GM12864 (cell line): Measurements from ENCODE around the gene TPSD1.

Experiments
- DNase-seq: peaks from one replicate; pipeline ENCODE4 v3.0.0-alpha.2; 2011; ENCODE audit warnings: low read depth
- H3K4me3 ChIP-seq: 2 replicates; pipeline ENCODE4 v1.5.1; 2011; ENCODE audit warnings: mild to moderate bottlenecking, low read depth, low read length, control low read depth
- CTCF ChIP-seq: IDR thresholded peaks from 2 replicates; pipeline ENCODE4 v1.5.1; 2011; ENCODE audit warnings: low read depth, mild to moderate bottlenecking, moderate library complexity, low read length, control low read depth, inconsistent platforms; ENCODE audit errors: missing control alignments

TPSD1 gene

GRCh38 chr16:1300664-1301476, 45.0 kb downstream of the TPSD1 start:
- no peak overlapping the region; the same call in 1 of the 2 replicates for H3K4me3 ChIP-seq
- DNase-seq, result no peak
- TF ChIP-seq CTCF, result peak; percentile 96

- no peak for DNase-seq
- TF ChIP-seq CTCF, result no peak
- H3K4me3 ChIP-seq, result no peak overlapping the region
These were observed 45.7 kb downstream of the TPSD1 start for GRCh38 chr16:1301562-1301961.

- no peak overlapping the region for H3K4me3 ChIP-seq
- TF ChIP-seq CTCF, result no peak
- DNase-seq, result no peak
These were observed 50.0 kb downstream of the TPSD1 start for GRCh38 chr16:1305823-1306222.

- no peak overlapping the region for H3K4me3 ChIP-seq
- DNase-seq, result no peak
- TF ChIP-seq CTCF, result no peak
These were observed 50.5 kb downstream of the TPSD1 start for GRCh38 chr16:1306334-1306733.

- no peak for TF ChIP-seq CTCF
- no peak for DNase-seq
- peak overlapping the region; percentile 56 for H3K4me3 ChIP-seq
These were observed 52.4 kb downstream of the TPSD1 start for GRCh38 chr16:1308036-1308976.
